Tibial nerve (tissue), 4 donors: Measurements from ENCODE around the gene RFX7. TPM values are rescaled to one million over a fixed set of nuclear protein-coding genes. Genes with fewer than 3 reads are reported as not detected.

ENCODE experiments used
- DNase-seq, 2 donors: peaks; one replicate each; pipeline ENCODE4 v3.0.0-alpha.2; 2019; ENCODE audit warnings: low spot score in 2 of 2
- H3K27ac ChIP-seq, 4 donors: fragments of 200-600 bp; sonication (generic) in 3 of 4; one replicate each; pipeline ENCODE4 v1.5.1; 2017 to 2019; ENCODE audit warnings: mild to moderate bottlenecking in 1 of 4
- H3K27me3 ChIP-seq, 2 donors: fragments of 200-600 bp; sonication (generic) in 1 of 2; one replicate each; pipeline versions ENCODE4 v1.5.1 to v1.6.0; 2017 to 2019
- H3K36me3 ChIP-seq, 3 donors: fragments of 200-600 bp; sonication (generic); one replicate each; pipeline ENCODE4 v1.5.1; 2018 to 2019
- H3K4me1 ChIP-seq, 4 donors: fragments of 200-600 bp; sonication (generic) in 3 of 4; one replicate each; pipeline ENCODE4 v1.5.1; 2017 to 2019
- H3K4me3 ChIP-seq, 4 donors: fragments of 200-600 bp; sonication (generic) in 3 of 4; one replicate each; pipeline ENCODE4 v1.5.1; 2017 to 2019; ENCODE audit warnings: mild to moderate bottlenecking in 1 of 4, moderate library complexity in 1 of 4
- H3K9me3 ChIP-seq, 4 donors: fragments of 200-600 bp; sonication (generic) in 3 of 4; one replicate each; pipeline ENCODE4 v1.5.1; 2017 to 2019
- EP300 ChIP-seq, 2 donors: sonication (generic); formaldehyde crosslinking; IDR thresholded peaks; one replicate each; pipeline ENCODE4 v1.6.1; 2017; ENCODE audit warnings: antibody characterized with exemption in 2 of 2, mild to moderate bottlenecking in 1 of 2
- POLR2A ChIP-seq, 2 donors: fragments of 450-650 bp; IDR thresholded peaks; one replicate each; pipeline ENCODE4 v1.6.1; 2017; ENCODE audit warnings: antibody characterized with exemption in 2 of 2, mild to moderate bottlenecking in 2 of 2, moderate library complexity in 2 of 2
- WGBS, 2 donors: methylation state at CpG; one replicate each; pipeline ENCODE4 v1.1.5; 2018; 5-methylcytosine and 5-hydroxymethylcytosine counted together
- total RNA-seq, 4 donors: library from RNA; depleted of rRNA; stranded (reverse); fragments of >200 nt; gene quantifications; one replicate each; pipeline ENCODE4 v1.1.0, GENCODE V29; 2016
- TF ChIP-seq, protein P1 (sequence below), 5 experiments: fragments of 200-600 bp in 3 of 5; fragments of 450-650 bp in 2 of 5; sonication (generic) in 3 of 5; IDR thresholded peaks; one replicate each; pipeline ENCODE4 v1.5.1; 2016 to 2019; ENCODE audit warnings: antibody characterized with exemption in 5 of 5, mild to moderate bottlenecking in 3 of 5, moderate library complexity in 2 of 5

The RFX7 gene
- total RNA-seq, 4 donors from 2014 or later, result 7.1 to 13.8 (median 10.0) TPM

DNA sequence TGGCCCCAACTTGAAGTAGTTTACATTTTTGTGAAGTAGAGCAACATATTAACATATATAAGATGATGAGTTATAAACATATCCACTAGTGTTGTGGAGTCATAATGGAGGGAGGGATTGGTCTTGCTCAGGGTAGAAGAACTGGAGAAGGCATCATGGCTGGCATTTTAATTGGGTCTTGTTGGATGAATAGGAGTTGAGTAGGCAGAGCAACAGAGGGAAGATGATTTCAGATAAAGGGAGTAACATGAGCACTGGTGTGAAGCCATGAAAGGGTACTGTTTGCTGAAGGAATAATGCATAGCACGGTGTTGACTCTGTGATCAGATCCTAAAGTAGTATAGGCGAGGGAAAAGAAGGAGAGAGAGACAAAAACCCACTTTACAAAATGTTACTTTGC lies 3.6 kb upstream of the RFX7 start:
- no peaks in the 10 kb centered on the region for H3K36me3 ChIP-seq
- H3K27me3 ChIP-seq, result no peaks in the 10 kb centered on the region
- peaks cover 0 to 28% (median 13%) of the 10 kb centered on the region in 4 donors for H3K4me1 ChIP-seq
- WGBS, 2 donors, result 87 to 94% methylated on average over 2 of the region's 2 CpGs
- no peak for DNase-seq
- H3K27ac ChIP-seq, result no peak overlapping the region
- no peak overlapping the region for H3K4me3 ChIP-seq
- TF ChIP-seq, protein P1, sequence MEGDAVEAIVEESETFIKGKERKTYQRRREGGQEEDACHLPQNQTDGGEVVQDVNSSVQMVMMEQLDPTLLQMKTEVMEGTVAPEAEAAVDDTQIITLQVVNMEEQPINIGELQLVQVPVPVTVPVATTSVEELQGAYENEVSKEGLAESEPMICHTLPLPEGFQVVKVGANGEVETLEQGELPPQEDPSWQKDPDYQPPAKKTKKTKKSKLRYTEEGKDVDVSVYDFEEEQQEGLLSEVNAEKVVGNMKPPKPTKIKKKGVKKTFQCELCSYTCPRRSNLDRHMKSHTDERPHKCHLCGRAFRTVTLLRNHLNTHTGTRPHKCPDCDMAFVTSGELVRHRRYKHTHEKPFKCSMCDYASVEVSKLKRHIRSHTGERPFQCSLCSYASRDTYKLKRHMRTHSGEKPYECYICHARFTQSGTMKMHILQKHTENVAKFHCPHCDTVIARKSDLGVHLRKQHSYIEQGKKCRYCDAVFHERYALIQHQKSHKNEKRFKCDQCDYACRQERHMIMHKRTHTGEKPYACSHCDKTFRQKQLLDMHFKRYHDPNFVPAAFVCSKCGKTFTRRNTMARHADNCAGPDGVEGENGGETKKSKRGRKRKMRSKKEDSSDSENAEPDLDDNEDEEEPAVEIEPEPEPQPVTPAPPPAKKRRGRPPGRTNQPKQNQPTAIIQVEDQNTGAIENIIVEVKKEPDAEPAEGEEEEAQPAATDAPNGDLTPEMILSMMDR (IDR thresholded peaks at IDR 0.05), result no peak
- TF ChIP-seq EP300 (IDR thresholded peaks at IDR 0.05) (no peak), POLR2A (IDR thresholded peaks at IDR 0.05) (no peak)
- no peaks in the 10 kb centered on the region for H3K9me3 ChIP-seq

DNA sequence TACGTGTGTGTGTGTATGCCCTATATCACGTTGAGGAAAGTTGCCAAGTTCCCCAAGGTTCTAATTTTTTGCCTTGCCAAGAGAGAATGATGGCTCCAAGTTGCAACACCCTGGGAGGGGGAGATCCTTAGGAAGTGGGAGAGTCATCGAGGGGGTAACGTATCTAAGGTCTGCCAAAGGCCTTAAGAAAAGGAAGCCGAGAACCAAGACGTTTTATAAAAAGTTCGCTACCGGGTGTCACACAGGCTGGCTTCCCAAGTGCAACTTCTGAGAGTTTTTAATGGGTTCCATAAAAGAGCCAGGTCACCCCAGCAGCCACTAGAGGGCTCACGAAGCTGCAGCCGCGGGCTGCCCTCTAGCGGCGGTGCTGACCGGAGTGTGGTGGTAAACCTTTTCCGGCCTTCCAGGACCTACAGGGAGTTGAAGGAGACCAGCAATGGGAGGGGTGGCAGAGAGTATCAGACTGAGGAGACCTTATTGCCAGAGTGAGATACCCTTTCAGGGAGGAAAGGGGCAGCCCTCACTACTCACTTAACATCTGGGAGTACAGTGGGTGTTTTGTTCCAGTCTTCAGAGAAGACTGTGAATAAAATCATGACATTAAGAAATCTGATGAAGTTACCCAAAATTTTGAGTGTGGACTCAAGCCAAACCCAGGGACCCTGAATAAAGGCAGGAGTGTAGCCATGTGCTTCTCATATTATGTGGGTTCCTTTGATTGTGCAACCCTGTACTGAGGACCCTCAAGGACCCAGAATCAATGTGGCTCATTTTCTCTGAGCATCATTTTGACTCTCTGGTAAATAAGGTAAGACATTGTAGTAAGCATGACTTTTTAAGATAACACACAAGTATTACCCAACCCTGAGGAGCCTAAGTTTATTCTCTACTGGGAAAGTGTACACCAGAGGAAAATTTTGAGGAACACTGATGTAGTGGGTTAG lies 2.5 kb upstream of the RFX7 start:
- H3K27me3 ChIP-seq, result no peaks in the 10 kb centered on the region
- no peaks in the 10 kb centered on the region for H3K9me3 ChIP-seq
- no peaks in the 10 kb centered on the region for H3K36me3 ChIP-seq
- H3K27ac ChIP-seq, result peak overlapping the region in 3 of 4 donors; percentile 78 to 95 (median 81)
- peaks cover 0 to 39% (median 23%) of the 10 kb centered on the region in 4 donors for H3K4me1 ChIP-seq
- H3K4me3 ChIP-seq, result peak overlapping the region; percentile 12 to 46 (median 23)
- TF ChIP-seq EP300 (IDR thresholded peaks at IDR 0.05), result peak in 1 of 2 donors; percentile 54
- TF ChIP-seq, protein P1 (IDR thresholded peaks at IDR 0.05), result peak; percentile 92 to 99 (median 98)
- no peak for TF ChIP-seq POLR2A (IDR thresholded peaks at IDR 0.05)
- 2 to 6% methylated on average over 14 to 15 of the region's 15 CpGs for WGBS, 2 donors
- DNase-seq, result peak; percentile 68 to 84

DNA sequence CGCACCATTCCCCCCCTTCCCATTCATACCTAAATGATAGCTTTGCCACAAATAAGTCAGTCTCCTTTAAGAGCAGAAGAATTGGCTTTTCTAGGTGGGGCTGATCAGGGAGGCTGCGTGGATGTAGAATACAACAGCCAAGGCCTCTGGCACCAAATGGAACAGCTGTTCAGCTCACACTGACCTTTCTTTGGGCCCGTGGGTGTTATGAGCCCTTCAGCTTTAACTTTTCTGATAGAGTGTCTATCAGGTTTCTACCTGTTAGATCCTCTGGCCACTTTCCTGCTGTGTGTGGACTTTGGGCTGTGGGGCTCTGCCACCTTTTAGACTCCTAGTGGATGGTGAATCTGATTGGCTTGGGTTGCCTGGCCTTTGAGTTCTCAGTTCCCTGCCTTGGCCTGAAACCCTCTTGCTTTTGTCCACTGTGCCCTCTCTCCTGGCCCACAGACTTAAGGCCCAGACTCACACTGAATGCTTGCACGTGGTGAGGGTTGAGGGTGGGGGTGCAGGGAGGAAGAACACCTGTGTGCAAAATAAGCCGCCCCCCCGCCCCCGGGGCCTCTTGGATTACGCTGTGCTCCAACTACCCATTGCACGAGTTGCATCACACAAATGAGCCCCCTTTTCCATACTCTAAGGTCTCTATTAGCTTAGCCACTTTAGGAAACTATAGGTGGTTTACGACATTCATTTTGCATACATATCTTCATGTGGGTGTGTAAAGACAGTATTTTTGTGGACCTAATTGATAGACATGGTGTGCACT lies 1.3 kb upstream of the RFX7 start:
- Histone ChIP-seq H3K27me3 (no peaks in the 10 kb centered on the region), H3K4me3 (peak overlapping the region; percentile 45 to 86 (median 62)), H3K36me3 (no peaks in the 10 kb centered on the region), H3K9me3 (no peaks in the 10 kb centered on the region), H3K4me1 (peaks cover 0 to 51% (median 26%) of the 10 kb centered on the region in 4 donors), H3K27ac (peak overlapping the region; percentile 81 to 95 (median 86))
- TF ChIP-seq POLR2A (IDR thresholded peaks at IDR 0.05), result no peak
- TF ChIP-seq, protein P1 (IDR thresholded peaks at IDR 0.05), result no peak
- no peak for TF ChIP-seq EP300 (IDR thresholded peaks at IDR 0.05)
- 59 to 64% methylated on average over 10 of the region's 10 CpGs for WGBS, 2 donors
- DNase-seq, result peak in 1 of 2 donors; percentile 7

DNA sequence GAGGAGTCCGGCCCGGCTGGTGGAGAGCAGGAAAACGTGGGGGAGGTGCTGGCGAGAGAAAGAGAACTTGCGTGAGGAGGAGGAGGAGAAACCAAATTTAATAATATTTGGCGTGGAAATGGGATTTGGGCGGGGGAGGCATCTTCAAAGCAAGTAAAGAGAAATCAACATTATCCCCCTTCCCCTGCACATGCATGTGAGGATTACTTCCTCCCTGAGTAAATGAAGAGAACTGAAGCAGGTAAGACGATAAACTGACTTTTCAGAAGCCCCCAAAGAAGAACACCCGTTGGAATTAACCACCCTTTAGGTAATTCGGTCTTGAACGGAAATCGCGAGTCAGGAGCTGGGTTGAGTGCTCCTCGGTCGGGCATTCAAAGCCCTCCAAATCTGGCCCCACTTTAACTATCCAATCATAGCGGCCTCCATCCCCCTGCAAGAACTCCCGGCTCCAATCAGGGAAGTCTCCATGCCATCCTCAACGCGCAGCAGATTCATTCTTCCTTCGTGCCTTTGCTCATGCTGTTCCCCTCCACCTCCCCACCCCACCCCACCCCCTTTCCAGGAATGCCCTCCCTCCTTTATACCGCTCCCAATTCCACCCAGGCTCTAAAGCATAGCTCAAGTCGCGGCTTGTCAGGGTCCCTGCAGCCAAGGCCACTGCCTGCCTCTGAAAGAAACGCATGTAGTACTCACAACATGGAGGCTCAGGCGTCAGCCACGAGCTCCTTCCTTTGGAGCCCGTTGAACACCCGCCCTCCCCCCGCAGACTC lies 545 bp upstream of the RFX7 start:
- H3K27ac ChIP-seq, result peak overlapping the region; percentile 81 to 95 (median 86)

More for the DNA sequence above, 545 bp upstream of the RFX7 start:
- H3K4me1 ChIP-seq, result peaks cover 0 to 51% (median 26%) of the 10 kb centered on the region in 4 donors
- no peak for TF ChIP-seq EP300 (IDR thresholded peaks at IDR 0.05)
- TF ChIP-seq, protein P1 (IDR thresholded peaks at IDR 0.05), result peak in 1 of 5 experiments; percentile 16
- WGBS, 2 donors, result 1 to 3% methylated on average over 29 of the region's 29 CpGs
- H3K9me3 ChIP-seq, result no peaks in the 10 kb centered on the region
- no peaks in the 10 kb centered on the region for H3K36me3 ChIP-seq
- no peaks in the 10 kb centered on the region for H3K27me3 ChIP-seq
- peak in 1 of 2 donors; percentile 26 for DNase-seq
- peak overlapping the region; percentile 45 to 86 (median 62) for H3K4me3 ChIP-seq
